DMS114 treated with DMSO at 0.1 percent for 48 hours (cell line): ENCODE measurements around the gene ARRDC4.

Experiments used
- DNase-seq: peaks from one replicate; lab custom pipeline; 2025; ENCODE audit not compliant: unreplicated experiment; lab: John Stamatoyannopoulos, UW

ARRDC4 gene

GRCh38 chr15:97995881-97996603 lies 35.5 kb downstream of the ARRDC4 start:
- DNase-seq, result peak; percentile 26

- DNase-seq, result no peak
These were observed 38.0 kb downstream of the ARRDC4 start for GRCh38 chr15:97998307-97999071.

- no peak for DNase-seq
These were observed 40.0 kb downstream of the ARRDC4 start for GRCh38 chr15:98000249-98001203.

GRCh38 chr15:98001663-98002194 lies 41.2 kb downstream of the ARRDC4 start:
- DNase-seq, result no peak

GRCh38 chr15:98002419-98002818 lies 41.9 kb downstream of the ARRDC4 start:
- DNase-seq, result no peak

- no peak for DNase-seq
These were observed 42.4 kb downstream of the ARRDC4 start for GRCh38 chr15:98002866-98003265.

- no peak for DNase-seq
These were observed 43.0 kb downstream of the ARRDC4 start for GRCh38 chr15:98003518-98003917.

- DNase-seq, result no peak
These were observed 43.5 kb downstream of the ARRDC4 start for GRCh38 chr15:98003996-98004395.

GRCh38 chr15:98005659-98006058 lies 45.2 kb downstream of the ARRDC4 start:
- DNase-seq, result no peak

GRCh38 chr15:98009169-98009568 lies 48.7 kb downstream of the ARRDC4 start:
- DNase-seq, result no peak

- DNase-seq, result no peak
These were observed 49.5 kb downstream of the ARRDC4 start for GRCh38 chr15:98009971-98010370.

- no peak for DNase-seq
These were observed 51.9 kb downstream of the ARRDC4 start for GRCh38 chr15:98012354-98012753.

GRCh38 chr15:98013631-98014030 lies 53.1 kb downstream of the ARRDC4 start:
- no peak for DNase-seq

- DNase-seq, result no peak
These were observed 56.9 kb downstream of the ARRDC4 start for GRCh38 chr15:98017150-98017964.

GRCh38 chr15:98018761-98019351 lies 58.4 kb downstream of the ARRDC4 start:
- DNase-seq, result no peak
